ENCODE data around the gene GLB1L2.

Gene GLB1L2

GRCh38 chr11:134337051-134337450, 5.3 kb downstream of the GLB1L2 start:
- DNase-seq (no peak), ATAC-seq (ENCODE audit: insufficient read depth, low read depth) (no peak)
- no peaks in the 10 kb centered on the region for H3K36me3 ChIP-seq (ENCODE audit: insufficient read depth, low read length)
- H3K9ac ChIP-seq (ENCODE audit: low read depth, low read length): no peak overlapping the region
- H3K9me3 ChIP-seq (ENCODE audit: insufficient read depth, low read length, severe bottlenecking): no peaks in the 10 kb centered on the region
- H3K27me3 ChIP-seq (ENCODE audit: insufficient read depth, low read length, poor library complexity): peaks cover 4% of the 10 kb centered on the region
- no peaks in the 10 kb centered on the region for H4K20me1 ChIP-seq (ENCODE audit: insufficient read depth, low read length)
- H3K27ac ChIP-seq (ENCODE audit: low read length): no peak overlapping the region
- no peak for TF ChIP-seq EZH2 (IDR thresholded peaks at IDR 0.05; ENCODE audit: borderline replicate concordance, low read depth, low read length, severe bottlenecking)
- H3K79me2 ChIP-seq (ENCODE audit: insufficient read depth, low read length): no peaks in the 10 kb centered on the region
- no peak overlapping the region for H3K4me2 ChIP-seq (ENCODE audit: insufficient read depth, low read length)
- H3K4me1 ChIP-seq (ENCODE audit: insufficient read depth, low read length): peaks cover 15% of the 10 kb centered on the region
- no peak overlapping the region for H3K4me3 ChIP-seq (ENCODE audit: low read depth in 1 of 2, low read length in 2 of 2)
- H2AFZ ChIP-seq (ENCODE audit: low read depth, low read length): no peak overlapping the region

GRCh38 chr11:134338068-134338467, 6.3 kb downstream of the GLB1L2 start:
- no peak overlapping the region for H3K27ac ChIP-seq (ENCODE audit: low read length)
- no peaks in the 10 kb centered on the region for H3K79me2 ChIP-seq (ENCODE audit: insufficient read depth, low read length)
- H3K4me1 ChIP-seq (ENCODE audit: insufficient read depth, low read length): 0 out of 2 replicates have a peak, but pooled peaks cover 5% of the 10 kb centered on the region
- no peak overlapping the region for H3K4me3 ChIP-seq (ENCODE audit: low read depth in 1 of 2, low read length in 2 of 2)
- H3K9me3 ChIP-seq (ENCODE audit: insufficient read depth, low read length, severe bottlenecking): no peaks in the 10 kb centered on the region
- DNase-seq: no peak
- H3K36me3 ChIP-seq (ENCODE audit: insufficient read depth, low read length): no peaks in the 10 kb centered on the region
- no peaks in the 10 kb centered on the region for H3K27me3 ChIP-seq (ENCODE audit: insufficient read depth, low read length, poor library complexity)
- H4K20me1 ChIP-seq (ENCODE audit: insufficient read depth, low read length): no peaks in the 10 kb centered on the region
- H3K9ac ChIP-seq (ENCODE audit: low read depth, low read length): no peak overlapping the region
- TF ChIP-seq CTCF (IDR thresholded peaks at IDR 0.05; ENCODE audit: borderline replicate concordance, extremely low read depth, low read length, poor library complexity, severe bottlenecking): no peak
- no peak for TF ChIP-seq EZH2 (IDR thresholded peaks at IDR 0.05; ENCODE audit: borderline replicate concordance, low read depth, low read length, severe bottlenecking)
- no peak for ATAC-seq (ENCODE audit: insufficient read depth, low read depth)
- H3K4me2 ChIP-seq (ENCODE audit: insufficient read depth, low read length): no peak overlapping the region
- H2AFZ ChIP-seq (ENCODE audit: low read depth, low read length): no peak overlapping the region

- Histone ChIP-seq H3K9me3 (ENCODE audit: insufficient read depth, low read length, severe bottlenecking) (no peaks in the 10 kb centered on the region), H3K4me3 (ENCODE audit: low read depth in 1 of 2, low read length in 2 of 2) (no peak overlapping the region), H4K20me1 (ENCODE audit: insufficient read depth, low read length) (no peaks in the 10 kb centered on the region), H2AFZ (ENCODE audit: low read depth, low read length) (no peak overlapping the region), H3K27me3 (ENCODE audit: insufficient read depth, low read length, poor library complexity) (no peaks in the 10 kb centered on the region), H3K4me1 (ENCODE audit: insufficient read depth, low read length) (no peaks in the 10 kb centered on the region), H3K36me3 (ENCODE audit: insufficient read depth, low read length) (no peaks in the 10 kb centered on the region), H3K9ac (ENCODE audit: low read depth, low read length) (no peak overlapping the region), H3K4me2 (ENCODE audit: insufficient read depth, low read length) (no peak overlapping the region), H3K79me2 (ENCODE audit: insufficient read depth, low read length) (no peaks in the 10 kb centered on the region), H3K27ac (ENCODE audit: low read length) (no peak overlapping the region)
- TF ChIP-seq CTCF (IDR thresholded peaks at IDR 0.05; ENCODE audit: borderline replicate concordance, extremely low read depth, low read length, poor library complexity, severe bottlenecking) (no peak), EZH2 (IDR thresholded peaks at IDR 0.05; ENCODE audit: borderline replicate concordance, low read depth, low read length, severe bottlenecking) (no peak)
- no peak for ATAC-seq (ENCODE audit: insufficient read depth, low read depth)
- no peak for DNase-seq
Observed at GRCh38 chr11:134338654-134339053, 6.9 kb downstream of the GLB1L2 start.

- Histone ChIP-seq H3K27ac (ENCODE audit: low read length) (no peak overlapping the region), H3K79me2 (ENCODE audit: insufficient read depth, low read length) (no peaks in the 10 kb centered on the region), H3K9ac (ENCODE audit: low read depth, low read length) (no peak overlapping the region), H3K36me3 (ENCODE audit: insufficient read depth, low read length) (no peaks in the 10 kb centered on the region), H3K4me2 (ENCODE audit: insufficient read depth, low read length) (no peak overlapping the region), H3K9me3 (ENCODE audit: insufficient read depth, low read length, severe bottlenecking) (no peaks in the 10 kb centered on the region), H4K20me1 (ENCODE audit: insufficient read depth, low read length) (no peaks in the 10 kb centered on the region), H3K4me3 (ENCODE audit: low read depth in 1 of 2, low read length in 2 of 2) (no peak overlapping the region), H2AFZ (ENCODE audit: low read depth, low read length) (no peak overlapping the region), H3K4me1 (ENCODE audit: insufficient read depth, low read length) (no peaks in the 10 kb centered on the region), H3K27me3 (ENCODE audit: insufficient read depth, low read length, poor library complexity) (no peaks in the 10 kb centered on the region)
- no peak for ATAC-seq (ENCODE audit: insufficient read depth, low read depth)
- TF ChIP-seq EZH2 (IDR thresholded peaks at IDR 0.05; ENCODE audit: borderline replicate concordance, low read depth, low read length, severe bottlenecking) (no peak), CTCF (IDR thresholded peaks at IDR 0.05; ENCODE audit: borderline replicate concordance, extremely low read depth, low read length, poor library complexity, severe bottlenecking) (no peak)
- no peak for DNase-seq
Observed at GRCh38 chr11:134339756-134340155, 8.0 kb downstream of the GLB1L2 start.

All from DND-41 (cell line).